ENCODE results near the gene PRR15L. TPM values are rescaled to one million over a fixed set of nuclear protein-coding genes. Genes with fewer than 3 reads are reported as not detected.

The PRR15L gene
- total and polyA plus RNA-seq, 2 of the 8 experiments (the other 6 are each of a cell fraction or from before 2014, with no cell fraction given): 0.26 to 1.1 TPM

GRCh38 chr17:47970725-47971499, 13.2 kb upstream of the PRR15L start, which contains the start of gene CDK5RAP3 (continued):
- TF ChIP-seq CTBP2 (IDR thresholded peaks at IDR 0.05; ENCODE audit: borderline replicate concordance, insufficient read depth, insufficient read length, low read length): no peak
- TF ChIP-seq CTCF (IDR thresholded peaks at IDR 0.05; ENCODE audit: control extremely low read depth in 1 of 3, insufficient read depth in 1 of 3, low read depth in 1 of 3, low read length in 3 of 3): peak; percentile 87 to 96 (median 96)
- TF ChIP-seq TEAD4 (IDR thresholded peaks at IDR 0.05; ENCODE audit: low read depth, low read length): peak; percentile 40; the same call in 1 of the 2 replicates
- TF ChIP-seq KDM1A (IDR thresholded peaks at IDR 0.05; ENCODE audit: borderline replicate concordance, low read length): peak; percentile 81; the same call in 1 of the 2 replicates
- TF ChIP-seq CEBPB (IDR thresholded peaks at IDR 0.05; ENCODE audit: low read depth, low read length): peak; percentile 74
- peak; percentile 8; the same call in 1 of the 2 replicates for TF ChIP-seq EGR1 (IDR thresholded peaks at IDR 0.05; ENCODE audit: borderline replicate concordance, low read depth, low read length)
- peak; percentile 100 for TF ChIP-seq MAX (IDR thresholded peaks at IDR 0.05)
- no peak for TF ChIP-seq SIRT6 (IDR thresholded peaks at IDR 0.05; ENCODE audit: low read length)
- peak; percentile 67 for TF ChIP-seq TBP (IDR thresholded peaks at IDR 0.05; ENCODE audit: low read depth, low read length)
- TF ChIP-seq JUND (IDR thresholded peaks at IDR 0.05; ENCODE audit: low read length): no peak
- TF ChIP-seq KDM5A (IDR thresholded peaks at IDR 0.05; ENCODE audit: low read length): no peak
- TF ChIP-seq SIN3A (conservative IDR thresholded peaks at IDR 0.05 in 1 of 2, IDR thresholded peaks at IDR 0.05 in 1 of 2; ENCODE audit: low read depth in 1 of 2, low read length in 2 of 2): peak; percentile 46 to 64; a peak in 2 of 4 replicates
- no peak for TF ChIP-seq SIX5 (IDR thresholded peaks at IDR 0.05; ENCODE audit: low read depth, low read length)
- no peak for TF ChIP-seq RNF2 (IDR thresholded peaks at IDR 0.05; ENCODE audit: borderline replicate concordance, low read depth, low read length, missing control alignments, poor library complexity, severe bottlenecking)
- TF ChIP-seq GABPA (IDR thresholded peaks at IDR 0.05; ENCODE audit: borderline replicate concordance, insufficient read depth, low read length): no peak
- no peak for TF ChIP-seq CBX5 (IDR thresholded peaks at IDR 0.05; ENCODE audit: low read depth, low read length)
- TF ChIP-seq USF2 (IDR thresholded peaks at IDR 0.05; ENCODE audit: low read length): peak; percentile 65; the same call in 1 of the 2 replicates
- TF ChIP-seq POLR2AphosphoS5 (IDR thresholded peaks at IDR 0.05; ENCODE audit: low read depth, low read length): peak; percentile 92
- peak; percentile 47; the same call in 1 of the 2 replicates for TF ChIP-seq GTF2F1 (IDR thresholded peaks at IDR 0.05; ENCODE audit: borderline replicate concordance, low read depth, low read length)

Data from H1 (cell line).